Activated T-cell treated with anti-CD3 and anti-CD28 coated beads for 1 hour (primary cell): Measurements from ENCODE around the gene CRYBB1.

ENCODE experiments used
- DNase-seq: peaks from one replicate; pipeline ENCODE4 v3.0.0-alpha.2; 2020; ENCODE audit warnings: low read depth

Gene CRYBB1

DNA sequence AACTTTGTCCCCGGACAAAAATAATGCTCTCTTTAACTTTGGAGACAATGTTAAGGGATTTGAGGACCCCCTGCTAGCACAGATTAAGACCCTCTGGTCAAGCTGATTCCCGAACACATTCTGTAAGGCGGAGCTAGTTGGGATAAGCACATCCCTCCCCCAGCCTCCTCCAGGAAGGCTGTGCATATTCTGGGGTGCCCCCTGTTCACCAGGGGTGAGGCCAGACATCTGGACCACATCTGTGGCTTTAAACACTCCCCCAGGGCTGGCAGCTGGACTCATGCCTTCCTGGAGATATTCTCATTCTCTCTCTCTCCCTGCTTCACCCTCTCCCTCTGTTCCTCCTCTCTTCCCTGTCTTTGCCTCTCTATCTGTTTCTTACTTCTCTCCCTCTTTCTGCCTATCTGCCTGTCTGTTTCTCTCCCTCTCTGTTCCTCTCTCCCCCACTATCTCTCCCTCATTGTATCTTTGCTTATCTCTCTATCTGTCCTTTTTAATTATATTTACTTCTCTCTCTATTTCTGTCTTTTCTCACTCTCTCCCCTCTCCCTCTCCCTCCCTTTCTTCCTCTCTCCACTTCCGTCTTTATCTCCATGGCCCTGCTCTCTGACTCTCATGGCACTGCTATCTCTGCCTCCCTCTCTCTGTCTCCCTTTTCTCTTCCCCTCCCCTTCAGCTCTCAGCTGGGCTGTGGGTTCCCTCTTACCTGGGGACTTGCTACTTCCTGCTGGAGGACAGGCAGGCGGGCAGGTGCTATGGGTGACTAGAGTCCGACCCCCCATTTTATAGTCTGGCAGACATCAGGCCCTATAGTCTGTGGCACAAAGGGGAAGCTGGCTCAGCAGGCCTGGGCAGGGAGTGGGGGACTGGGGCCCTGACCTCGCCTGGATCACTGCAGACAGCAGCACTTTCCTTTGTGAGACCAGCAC is at the start of gene CRYBB1:
TSS of gene CRYBB1 (minus strand) at position 757 of the 929 bp plus-strand sequence. CDS start 1,708 bp downstream, outside the sequence.
- no peak for DNase-seq

DNA sequence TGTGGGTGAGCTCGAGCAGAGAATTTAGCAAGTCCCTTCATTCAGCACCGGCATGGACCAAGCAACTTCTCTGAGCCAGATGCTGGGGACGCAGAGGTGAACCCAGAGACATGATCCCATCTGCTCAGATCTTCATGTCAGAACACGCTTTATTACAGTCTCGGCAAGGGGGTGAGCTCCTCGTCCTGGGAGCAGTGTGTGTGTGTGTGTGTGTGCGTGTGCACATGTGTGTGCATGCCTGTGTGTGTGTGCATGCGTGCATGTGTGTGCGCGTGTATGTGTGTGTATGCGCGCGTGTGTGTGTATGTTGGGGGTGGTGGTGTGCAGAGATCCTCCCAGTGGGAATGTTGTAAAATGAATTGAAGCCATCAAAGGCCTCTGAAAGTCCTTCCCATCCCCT is 49.3 kb upstream of the CRYBB1 start:
- no peak for DNase-seq

DNA sequence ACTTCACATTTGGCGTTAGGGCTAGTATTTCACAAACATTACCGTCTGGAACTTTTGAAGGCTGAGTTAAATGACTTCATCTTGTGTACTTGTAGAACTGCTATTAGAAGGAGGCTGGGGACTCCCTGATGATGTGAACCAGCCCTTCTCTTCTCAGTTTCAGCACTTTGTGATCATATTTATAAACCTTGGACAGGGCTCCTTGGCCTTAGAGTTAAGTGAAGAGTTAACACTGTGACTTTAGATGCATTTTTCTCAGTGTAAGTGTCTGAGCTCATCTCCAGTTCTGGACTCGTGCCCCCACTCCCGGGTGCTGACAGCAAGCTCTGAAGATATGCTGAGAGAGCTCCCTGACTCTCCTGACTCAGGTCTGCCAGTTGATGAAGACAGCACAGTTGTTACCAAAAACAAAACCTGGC is 48.0 kb upstream of the CRYBB1 start:
- DNase-seq: no peak

DNA sequence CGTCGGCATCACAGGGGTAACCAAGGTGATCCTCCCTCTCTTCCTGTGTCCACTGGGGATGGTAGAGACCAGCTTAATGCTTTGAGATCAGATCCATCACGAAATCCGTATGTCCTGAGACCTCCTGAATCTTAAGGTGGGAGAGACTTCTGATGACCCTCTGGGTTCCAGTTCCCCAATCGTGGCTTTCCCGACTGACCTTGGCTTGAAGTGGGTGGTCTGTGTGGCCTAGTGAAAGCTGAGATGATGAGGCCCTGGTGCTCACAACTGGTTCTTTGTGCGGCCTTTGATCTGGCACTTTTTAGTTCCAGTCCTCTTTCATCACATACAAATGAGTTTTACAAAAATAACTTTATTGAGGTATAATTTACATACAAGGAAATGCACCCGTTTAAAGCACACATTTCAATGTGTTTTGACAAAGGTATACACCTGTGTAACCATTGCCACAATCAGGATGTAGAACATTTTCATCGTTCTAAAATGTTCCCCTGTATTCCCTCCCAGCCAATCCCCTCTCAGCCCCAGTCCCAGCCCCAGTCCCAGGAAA is 45.6 kb upstream of the CRYBB1 start:
- DNase-seq: no peak

DNA sequence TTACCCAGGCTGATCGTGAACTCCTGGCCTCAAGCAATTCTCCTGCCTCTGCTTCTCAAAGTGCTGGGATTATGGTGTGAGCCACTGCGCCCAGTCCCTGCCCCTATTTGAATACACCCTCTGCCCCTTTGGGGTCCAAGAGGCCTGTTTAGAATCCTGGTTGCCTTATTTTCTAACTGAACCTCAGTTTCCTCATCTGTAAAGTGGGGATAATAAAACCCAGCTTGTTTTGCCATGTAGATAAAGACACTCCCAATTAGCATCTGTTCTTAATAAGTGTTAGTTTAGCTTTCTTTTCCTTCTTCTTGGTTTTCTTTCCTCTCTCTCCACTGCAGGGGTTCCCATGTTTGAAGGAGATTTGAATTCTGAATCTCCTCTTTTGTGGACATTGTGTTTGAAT is 44.3 kb upstream of the CRYBB1 start:
- no peak for DNase-seq

DNA sequence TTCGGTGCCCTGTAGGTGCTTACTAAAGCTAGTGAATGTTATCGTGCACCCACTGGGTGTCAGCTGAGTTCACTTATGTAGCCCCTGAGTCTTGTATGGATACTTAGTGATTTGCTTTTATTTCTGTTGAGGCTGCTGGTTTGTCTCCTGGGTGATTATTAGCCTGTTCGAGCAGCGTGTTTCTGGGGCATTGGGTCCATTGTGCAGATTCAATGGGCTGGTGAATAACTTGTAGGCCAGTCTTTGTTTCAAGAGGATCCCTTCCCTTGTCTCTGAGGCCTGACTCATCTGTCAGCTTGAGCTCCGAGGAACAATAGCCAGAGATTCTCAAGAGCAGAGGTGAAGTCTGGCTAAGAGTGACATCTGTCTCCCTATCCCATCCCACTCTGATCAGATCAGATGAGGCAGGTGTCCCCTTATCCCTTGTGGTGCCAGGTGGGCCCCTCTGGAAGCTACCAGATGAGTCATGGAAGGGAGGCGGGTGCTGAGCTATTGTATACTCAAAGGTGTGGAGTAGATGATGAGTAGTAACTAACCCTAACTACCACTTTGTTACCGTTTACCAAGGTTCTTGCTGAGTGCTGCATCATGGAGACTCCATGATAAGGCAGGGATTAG is 43.2 kb upstream of the CRYBB1 start:
- no peak for DNase-seq

DNA sequence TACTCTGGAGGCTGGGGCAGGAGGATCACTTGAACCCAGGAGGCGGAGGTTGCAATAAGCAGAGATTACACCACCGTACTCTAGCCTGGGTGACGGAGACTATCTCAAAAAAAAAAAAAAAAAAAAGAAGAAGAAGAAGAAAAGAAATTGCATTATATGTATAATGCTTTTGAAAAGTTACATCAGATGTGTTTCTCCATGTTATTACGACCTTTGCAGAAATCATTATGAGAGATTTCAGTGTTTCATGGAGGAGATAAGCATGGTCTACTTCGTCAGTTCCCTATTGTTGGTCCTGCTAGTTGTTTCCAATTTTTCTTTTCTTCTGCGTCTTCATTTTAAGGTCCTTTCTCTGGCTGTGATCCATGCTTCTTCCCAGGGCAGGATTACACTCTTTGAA is 42.5 kb upstream of the CRYBB1 start:
- no peak for DNase-seq

DNA sequence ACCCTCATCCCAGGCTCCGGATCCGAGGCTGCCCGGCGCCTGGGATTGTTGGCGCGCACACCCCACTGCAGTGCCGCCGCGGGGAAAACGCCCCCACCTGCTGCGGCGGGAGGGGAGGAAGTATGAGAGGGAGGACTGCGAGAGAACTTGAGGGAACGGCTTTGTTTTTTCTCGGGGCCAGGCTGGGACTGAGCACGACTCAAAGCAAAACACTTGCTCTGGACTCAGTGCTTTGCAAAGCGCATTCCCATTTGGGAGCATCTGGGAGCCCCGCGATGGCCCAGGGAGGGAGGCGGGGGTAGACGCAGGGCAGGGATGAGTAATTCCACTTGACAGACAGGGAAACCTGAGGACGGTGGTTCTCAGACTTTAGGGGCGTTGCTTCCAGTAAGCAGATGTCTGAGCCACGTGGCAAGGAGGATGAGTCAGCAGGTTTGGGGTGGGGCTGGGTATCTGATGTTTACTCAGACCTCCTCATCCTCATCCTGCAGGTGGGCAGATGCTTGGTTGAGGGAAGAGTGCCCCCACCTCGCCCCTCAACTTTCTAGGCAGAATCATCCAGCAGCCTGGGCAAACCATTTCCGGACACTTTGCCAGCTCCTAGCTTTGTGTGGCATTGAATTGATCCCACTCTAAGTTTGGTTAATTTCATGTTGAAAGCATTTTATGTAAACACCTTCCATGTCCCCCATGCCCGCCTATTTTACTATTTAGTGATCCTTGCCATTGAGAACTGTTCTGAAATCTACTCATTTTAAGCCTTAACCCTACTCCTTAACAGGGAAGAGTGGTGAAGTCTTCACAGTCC is 41.0 kb upstream of the CRYBB1 start:
- peak; percentile 62 for DNase-seq

DNA sequence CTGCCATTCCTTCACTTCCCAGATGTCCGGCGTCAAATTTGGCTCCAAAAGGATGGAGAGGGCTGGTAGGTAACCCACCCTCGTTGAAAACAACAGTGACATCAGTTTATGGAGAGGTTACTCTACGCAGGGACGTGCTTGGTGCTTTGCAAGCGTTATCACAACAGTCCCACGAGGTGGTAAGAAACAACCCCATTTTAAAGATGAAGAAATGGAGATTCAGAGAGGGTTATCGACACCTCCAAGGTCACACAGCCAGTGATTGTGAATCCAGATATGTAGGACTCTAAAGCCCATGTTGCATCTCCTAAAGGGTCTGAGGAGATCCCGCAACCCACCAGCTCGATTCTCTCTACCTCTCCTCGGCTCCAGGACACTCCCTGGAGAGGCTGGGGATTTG is 40.3 kb upstream of the CRYBB1 start:
- no peak for DNase-seq

DNA sequence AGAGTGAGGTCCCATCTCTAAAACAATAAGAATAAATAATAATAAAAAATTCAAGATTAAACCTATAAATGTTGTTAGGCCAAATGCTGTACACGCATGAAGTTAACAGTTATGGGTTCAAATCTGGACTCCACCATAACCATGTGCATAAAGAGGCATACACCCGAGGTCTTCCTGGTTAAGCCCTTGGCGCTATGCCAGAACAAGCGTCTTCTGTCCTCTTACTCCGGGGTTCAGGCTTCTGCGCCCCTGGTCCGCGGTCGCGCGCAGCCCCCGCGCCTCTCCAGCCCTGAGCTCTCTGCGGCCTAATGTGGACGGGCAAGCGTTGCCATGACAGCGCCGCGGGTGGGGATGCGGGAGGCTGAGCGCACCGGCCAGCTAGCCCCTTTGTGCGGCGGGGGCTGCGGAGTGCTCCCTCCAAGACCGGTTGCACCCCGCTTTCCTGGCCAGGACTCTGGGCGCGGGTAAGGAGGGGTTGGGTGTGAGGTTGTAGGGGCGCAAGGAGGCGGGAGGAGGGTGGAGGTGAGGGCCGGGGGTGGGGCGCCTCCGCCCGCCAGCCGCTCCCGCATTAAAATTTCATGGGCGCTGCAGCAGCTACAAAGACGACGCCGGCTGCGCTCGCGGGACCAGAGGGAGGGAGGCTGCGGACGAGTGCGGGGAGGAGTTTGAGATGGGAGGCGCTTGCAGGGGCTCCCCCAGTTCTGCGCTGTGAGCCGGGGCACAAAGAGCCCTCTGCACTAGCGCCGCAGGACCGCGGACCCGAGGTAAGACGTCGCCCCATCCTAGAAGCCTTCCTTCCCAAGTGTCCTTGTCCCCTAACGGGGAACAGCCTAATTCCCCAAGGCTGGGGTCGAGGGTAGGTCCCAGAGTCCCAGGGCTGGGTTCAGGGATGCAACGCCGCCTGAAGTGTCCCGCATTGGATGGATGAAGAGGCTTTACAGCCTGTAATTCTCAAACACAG is 39.3 kb upstream of the CRYBB1 start, which contains the start of gene MIAT:
TSS of gene MIAT (plus strand) at position 698 of the 961 bp plus-strand sequence.
- peak; percentile 59 for DNase-seq

DNA sequence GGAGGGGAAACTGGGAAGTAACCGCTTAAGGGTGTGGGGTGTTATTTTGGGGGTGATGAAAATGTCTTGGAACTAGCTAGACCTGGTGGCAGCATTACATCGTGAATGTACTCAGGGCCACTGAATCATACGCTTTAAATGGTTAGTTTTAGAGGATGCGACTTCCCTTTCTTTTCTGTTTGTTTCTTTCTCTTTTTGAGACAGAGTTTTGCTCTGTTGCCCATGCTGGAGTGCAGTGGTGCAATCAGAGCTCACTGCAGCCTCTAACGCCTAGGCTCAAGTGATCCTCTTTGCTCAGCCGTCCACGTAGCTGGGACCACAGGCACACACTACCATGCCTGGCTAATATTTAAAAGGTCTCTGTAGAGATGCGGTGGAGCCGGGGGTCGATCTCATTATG is 34.0 kb upstream of the CRYBB1 start:
- DNase-seq: no peak

DNA sequence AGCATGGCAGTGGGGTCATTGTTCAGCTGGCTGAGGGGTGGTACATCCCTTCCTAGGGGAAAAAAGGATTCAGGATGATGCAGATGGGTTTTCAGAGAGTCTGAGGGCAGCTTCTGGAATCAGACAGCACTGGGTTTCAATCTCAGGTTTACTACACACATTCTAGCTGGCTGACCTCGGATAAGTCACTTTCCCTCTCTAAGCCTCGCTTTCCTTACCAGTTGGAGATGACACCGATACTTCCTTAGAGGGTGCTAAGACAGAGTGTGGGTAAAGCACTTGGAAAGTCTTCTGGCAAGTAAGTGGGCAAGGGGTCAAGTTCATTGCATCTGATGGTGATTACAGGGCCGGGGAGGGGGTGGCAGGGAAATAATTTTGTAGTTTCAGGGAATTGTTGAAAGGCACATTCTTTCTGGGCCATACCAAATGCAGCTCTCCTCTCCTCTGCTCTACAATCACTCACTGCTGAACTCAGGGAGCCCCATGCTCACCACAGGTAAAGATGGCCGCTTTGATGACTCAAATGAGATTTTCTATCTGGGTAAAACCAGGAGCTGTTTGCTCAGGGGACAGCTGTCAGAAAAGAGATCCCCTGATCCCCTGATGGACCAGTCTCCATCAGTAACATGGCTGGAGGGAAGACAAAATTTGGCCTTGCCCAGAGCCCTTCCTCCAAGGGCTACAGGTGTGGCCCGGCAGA is 33.0 kb upstream of the CRYBB1 start:
- DNase-seq: no peak

DNA sequence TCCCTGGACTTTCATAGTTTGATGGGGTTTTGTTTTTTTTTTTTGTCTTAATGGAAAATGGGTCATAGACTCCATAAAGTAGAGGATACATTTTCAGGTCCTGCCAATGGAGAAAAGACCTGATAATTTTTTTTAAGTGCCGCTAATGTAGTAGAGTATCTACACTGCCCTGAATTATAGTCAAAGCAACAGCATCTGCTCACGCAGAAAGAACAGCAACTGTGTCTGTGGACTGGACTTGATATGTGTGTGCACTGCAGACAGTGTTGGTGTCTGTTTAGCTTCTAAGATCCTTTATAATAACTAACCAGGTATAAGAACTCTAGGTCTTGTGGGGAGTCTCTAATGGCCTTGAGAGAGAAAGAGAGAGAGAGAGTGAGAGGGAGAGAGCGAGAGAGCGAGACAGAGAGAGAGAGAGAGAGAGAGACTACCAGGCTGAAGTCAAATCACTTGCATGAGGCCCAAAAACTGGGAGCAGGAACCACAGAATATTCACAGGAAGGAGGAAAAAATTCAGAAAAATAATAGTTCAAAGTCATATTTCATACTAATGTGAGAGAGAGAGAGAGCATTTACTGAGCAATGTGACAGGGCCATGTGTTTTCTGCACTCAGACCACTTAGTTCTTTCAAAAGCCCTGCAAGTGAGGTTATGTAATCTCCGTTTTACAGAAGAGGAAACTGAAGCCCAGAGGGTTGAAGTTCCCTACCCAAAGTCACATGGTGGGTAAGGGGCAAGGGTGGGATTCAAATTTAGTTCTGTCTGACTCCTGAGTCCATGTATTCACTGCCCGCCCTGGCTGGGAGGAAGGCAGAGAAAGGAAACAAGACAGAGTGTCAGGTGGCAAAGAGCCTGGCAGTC is 30.9 kb upstream of the CRYBB1 start:
- no peak for DNase-seq

DNA sequence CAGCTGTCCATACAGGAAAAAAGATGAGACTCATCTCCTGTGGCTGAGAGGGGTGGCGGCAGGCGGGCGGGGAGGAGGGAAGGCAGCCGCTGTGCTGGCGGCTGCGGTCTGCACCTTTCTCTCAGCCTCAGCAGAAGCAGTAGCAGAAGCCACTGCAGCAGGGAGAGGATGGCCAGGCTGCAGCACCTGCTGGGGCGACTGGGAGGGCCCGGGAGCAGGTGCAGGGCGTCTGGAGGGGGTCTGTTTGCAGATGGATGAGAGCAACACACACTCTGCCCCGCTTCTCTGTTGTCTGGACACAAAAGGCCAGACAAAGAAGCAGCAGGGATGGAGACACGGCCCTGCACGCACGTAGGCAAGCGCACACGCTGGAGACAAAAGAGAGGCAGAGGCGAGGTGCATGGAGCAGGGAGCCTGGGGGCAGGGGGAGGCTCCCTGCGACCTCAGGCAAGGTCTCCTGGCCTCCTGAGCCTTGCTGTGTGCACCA is 30.2 kb upstream of the CRYBB1 start:
- DNase-seq: peak; percentile 36

DNA sequence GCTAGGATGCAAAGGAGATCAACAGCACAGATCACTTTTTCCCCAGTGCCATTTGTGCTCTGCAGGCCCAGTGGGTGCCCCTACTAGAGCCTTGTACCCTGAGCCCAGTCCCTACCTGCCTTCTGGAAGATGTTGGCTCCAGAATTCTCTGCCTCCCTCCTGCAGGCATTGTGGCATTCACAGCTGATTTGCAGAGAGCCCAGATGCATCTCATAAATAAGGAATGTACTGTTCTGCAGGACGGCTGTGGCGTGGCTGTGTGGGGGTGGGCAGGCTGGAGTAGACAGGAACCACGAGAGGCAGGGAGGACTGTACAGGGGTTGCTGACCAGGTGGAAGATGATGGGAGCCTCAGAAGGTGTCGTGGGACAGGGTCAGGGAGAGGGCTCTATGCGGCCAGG is 28.3 kb upstream of the CRYBB1 start:
- DNase-seq: no peak

DNA sequence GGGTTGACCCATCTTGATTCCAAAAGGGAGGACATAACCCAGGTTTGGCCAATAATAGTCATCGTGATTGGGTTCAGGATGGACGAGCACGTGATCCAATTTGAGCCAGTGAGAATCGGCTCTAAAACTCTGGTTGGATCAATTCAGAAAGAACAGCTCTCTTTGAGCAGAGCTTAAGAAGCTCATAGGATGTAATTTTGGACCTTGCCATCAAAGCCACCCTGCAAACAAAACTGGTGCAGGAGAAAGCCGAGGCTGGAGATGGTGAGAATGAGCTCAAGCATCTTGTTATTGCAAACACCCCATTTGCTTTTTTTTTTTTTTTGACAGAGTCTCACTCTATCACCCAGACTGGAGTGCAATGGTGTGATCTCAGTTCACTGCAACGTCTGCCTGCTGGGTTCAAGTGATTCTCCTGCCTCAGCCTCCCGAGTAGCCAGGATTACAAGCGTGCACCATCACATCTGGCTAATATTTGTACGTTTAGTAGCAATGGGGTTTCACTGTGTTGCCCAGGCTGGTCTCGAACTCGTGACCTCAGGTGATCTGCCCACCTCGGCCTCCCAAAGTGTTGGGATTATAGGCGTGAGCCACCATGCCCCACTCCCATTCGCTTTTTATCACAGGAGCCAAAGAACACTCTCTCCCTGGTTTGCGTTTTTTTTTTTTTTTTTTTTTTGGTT is 25.7 kb upstream of the CRYBB1 start:
- DNase-seq: no peak

DNA sequence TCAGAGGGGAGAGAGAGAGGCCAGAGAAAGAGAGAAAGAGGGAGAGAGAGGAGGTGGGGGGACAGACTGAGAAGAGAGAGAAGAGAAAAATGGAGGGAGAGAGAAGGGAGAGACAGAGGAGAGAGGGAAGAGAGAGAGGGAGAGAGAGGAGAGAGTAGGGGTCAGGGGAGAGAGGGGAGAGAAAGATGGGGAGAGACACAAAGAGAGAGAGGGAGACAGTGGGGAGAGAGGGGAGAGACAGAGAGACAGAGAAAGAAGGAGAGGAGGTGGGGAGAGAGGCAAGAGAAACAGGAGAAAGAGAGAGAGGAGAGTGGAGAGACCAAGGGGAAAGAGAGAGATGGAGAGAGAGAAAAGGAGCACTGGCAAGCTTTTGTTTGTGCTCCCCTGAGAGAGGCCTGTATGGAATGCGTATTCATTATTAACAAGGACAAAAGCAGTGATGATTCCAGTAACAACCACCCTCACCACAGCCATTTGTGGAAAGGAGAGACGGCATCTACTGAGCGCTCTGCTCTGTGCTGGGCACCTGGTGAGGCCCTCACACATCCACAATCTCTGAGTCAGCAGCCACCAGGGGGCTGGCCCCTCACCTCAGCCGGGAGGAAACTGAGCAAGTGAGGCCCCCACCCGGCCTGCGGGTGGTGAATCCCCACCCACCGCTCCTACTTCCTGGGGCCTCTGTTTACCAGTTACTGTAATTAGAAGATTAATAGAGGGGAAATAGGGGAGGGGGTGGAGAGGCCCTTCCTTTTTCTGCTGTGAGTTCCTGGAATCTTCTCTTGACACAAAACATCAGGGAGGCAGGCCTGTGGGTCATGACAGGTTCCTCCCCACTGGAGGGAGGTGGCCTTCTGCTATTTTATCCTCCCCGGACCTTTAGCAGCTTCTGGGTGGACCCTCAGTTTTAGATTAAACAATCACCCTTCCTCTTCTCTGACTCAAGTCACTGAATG is 24.9 kb upstream of the CRYBB1 start:
- DNase-seq: peak; percentile 63
